MM.1S (cell line): ENCODE measurements around the gene EMILIN3.

Source experiments
- EZH2 ChIP-seq: fragments of 300-600 bp; sonication (generic); optimal IDR thresholded peaks from 2 replicates; pipeline ENCODE3; 2017; ENCODE audit warnings: low read depth, mild to moderate bottlenecking, antibody characterized with exemption, low read length, mixed read lengths
- EZH2phosphoT487 ChIP-seq: fragments of 300-600 bp; sonication (generic); IDR thresholded peaks from 2 replicates; pipeline ENCODE4 v1.6.1; 2018; ENCODE audit warnings: antibody characterized with exemption, low read length

- TF ChIP-seq EZH2phosphoT487 (no peak), EZH2 (no peak)
Observed at GRCh38 chr20:41318271-41318649, 48.4 kb downstream of the EMILIN3 start.
